Esophagus muscularis mucosa (tissue), 3 donors: ENCODE measurements around the gene KRT4.

ENCODE experiments used
- POLR2A ChIP-seq: fragments of 450-650 bp; IDR thresholded peaks from one replicate; pipeline ENCODE4 v1.6.1; 2017; ENCODE audit warnings: antibody characterized with exemption, moderate library complexity, mild to moderate bottlenecking, low read depth
- POLR2AphosphoS5 ChIP-seq, 2 donors: sonication (generic); formaldehyde crosslinking; IDR thresholded peaks; one replicate each; pipeline ENCODE4 v1.6.1; 2017; ENCODE audit warnings: antibody characterized with exemption in 2 of 2
- TF ChIP-seq, protein P1 (sequence below), 3 experiments: fragments of 200-600 bp in 2 of 3; fragments of 450-650 bp in 1 of 3; sonication (generic) in 2 of 3; IDR thresholded peaks; one replicate each; pipeline ENCODE4 v1.5.1; 2017 to 2019; ENCODE audit warnings: antibody characterized with exemption in 3 of 3, mild to moderate bottlenecking in 2 of 3, moderate library complexity in 1 of 3

GRCh38 chr12:52769354-52769753 lies 44.6 kb downstream of the KRT4 start:
- no peak for TF ChIP-seq POLR2A
- TF ChIP-seq, protein P1, sequence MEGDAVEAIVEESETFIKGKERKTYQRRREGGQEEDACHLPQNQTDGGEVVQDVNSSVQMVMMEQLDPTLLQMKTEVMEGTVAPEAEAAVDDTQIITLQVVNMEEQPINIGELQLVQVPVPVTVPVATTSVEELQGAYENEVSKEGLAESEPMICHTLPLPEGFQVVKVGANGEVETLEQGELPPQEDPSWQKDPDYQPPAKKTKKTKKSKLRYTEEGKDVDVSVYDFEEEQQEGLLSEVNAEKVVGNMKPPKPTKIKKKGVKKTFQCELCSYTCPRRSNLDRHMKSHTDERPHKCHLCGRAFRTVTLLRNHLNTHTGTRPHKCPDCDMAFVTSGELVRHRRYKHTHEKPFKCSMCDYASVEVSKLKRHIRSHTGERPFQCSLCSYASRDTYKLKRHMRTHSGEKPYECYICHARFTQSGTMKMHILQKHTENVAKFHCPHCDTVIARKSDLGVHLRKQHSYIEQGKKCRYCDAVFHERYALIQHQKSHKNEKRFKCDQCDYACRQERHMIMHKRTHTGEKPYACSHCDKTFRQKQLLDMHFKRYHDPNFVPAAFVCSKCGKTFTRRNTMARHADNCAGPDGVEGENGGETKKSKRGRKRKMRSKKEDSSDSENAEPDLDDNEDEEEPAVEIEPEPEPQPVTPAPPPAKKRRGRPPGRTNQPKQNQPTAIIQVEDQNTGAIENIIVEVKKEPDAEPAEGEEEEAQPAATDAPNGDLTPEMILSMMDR (IDR thresholded peaks at IDR 0.05): no peak
- no peak for TF ChIP-seq POLR2AphosphoS5 (IDR thresholded peaks at IDR 0.05)
